DOHH2 (cell line): ENCODE measurements around the gene CEP57L1.

Source experiments
- EZH2phosphoT487 ChIP-seq: fragments of 200-600 bp; sonication (generic); IDR thresholded peaks from 2 replicates; pipeline ENCODE4 v1.6.1; 2017; ENCODE audit warnings: borderline replicate concordance, mild to moderate bottlenecking, antibody characterized with exemption, low read length, moderate library complexity, mixed read lengths
- TF ChIP-seq, protein P1 (sequence below): fragments of 200-600 bp; sonication (generic); IDR thresholded peaks from one replicate; pipeline ENCODE4 v1.5.1; 2014; ENCODE audit warnings: antibody characterized with exemption, mild to moderate bottlenecking, low read depth, low read length; ENCODE audit not compliant: poor library complexity, severe bottlenecking

DNA sequence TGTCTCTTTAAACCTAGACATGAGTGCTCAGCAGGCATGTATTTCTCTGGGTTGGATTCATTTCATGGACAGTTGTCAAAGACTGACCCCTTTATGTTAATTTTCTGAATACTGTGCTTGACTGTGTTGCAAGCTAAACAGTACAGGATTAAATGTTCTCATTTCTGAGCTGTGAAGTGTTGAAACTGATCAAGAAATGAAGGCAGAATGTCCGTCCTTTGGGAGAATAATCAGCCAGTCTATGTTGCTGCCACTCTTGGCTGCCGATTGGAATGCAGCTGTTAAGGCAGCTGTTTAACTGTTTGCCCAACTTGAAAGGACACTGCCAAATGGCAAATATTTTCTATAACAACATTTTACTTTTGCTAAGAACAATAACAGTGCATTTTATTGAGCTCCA is 87.3 kb downstream of the CEP57L1 start:
- TF ChIP-seq, protein P1, sequence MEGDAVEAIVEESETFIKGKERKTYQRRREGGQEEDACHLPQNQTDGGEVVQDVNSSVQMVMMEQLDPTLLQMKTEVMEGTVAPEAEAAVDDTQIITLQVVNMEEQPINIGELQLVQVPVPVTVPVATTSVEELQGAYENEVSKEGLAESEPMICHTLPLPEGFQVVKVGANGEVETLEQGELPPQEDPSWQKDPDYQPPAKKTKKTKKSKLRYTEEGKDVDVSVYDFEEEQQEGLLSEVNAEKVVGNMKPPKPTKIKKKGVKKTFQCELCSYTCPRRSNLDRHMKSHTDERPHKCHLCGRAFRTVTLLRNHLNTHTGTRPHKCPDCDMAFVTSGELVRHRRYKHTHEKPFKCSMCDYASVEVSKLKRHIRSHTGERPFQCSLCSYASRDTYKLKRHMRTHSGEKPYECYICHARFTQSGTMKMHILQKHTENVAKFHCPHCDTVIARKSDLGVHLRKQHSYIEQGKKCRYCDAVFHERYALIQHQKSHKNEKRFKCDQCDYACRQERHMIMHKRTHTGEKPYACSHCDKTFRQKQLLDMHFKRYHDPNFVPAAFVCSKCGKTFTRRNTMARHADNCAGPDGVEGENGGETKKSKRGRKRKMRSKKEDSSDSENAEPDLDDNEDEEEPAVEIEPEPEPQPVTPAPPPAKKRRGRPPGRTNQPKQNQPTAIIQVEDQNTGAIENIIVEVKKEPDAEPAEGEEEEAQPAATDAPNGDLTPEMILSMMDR, result no peak
- TF ChIP-seq EZH2phosphoT487, result no peak
